ENCODE results near the gene MRPS15.
"Not testable (repeated sequence)": the region's sequence is repeated elsewhere in the genome, so short reads cannot be mapped to it uniquely, and the experiment has no call there.

Gene MRPS15

DNA sequence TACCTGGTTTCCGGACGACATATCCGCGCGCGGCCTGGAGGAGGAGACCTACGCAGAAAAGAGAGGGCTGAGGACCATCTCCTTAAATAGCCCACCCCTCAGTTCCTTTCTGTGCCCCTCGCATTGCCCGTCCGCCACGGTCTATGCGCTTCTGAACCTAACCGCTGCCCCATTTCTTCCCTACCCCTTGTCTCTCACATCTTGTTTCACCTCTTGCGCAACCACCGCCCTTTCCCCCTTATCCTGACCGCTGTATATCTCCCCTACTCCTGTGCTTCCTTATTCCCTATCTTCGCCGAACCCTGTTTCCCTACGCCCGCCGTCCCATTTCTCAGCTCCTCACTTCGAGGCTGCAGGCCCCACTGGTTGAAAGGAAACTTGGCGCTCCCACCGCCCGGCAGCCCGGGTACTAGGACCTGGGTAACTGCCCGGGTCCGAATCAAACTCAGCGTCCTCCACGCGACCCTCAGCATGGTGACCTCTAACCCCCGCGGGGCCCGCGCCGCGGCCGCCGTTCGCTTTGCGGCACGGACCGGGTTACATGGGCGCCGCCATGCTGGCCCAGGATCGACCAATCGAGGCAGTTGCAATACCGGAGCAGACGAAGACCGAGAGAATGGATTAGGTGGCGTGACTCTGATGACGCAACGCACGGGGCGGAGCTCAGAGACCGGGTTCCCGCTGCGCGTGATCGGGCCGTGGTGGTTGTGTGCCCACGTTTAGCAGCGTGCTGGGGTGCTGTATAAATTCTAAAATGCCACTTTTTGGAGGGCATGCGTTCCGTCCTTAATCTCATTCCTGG is at the start of gene MRPS15:
MRPS15 (minus strand) TSS at position 582 of the 802 bp plus-strand sequence; CDS start at position 473, 109 bp downstream.
- Histone ChIP-seq H3K27me3 (ENCODE audit: insufficient read depth, low read length) (no peaks in the 10 kb centered on the region), H3K4me1 (ENCODE audit: insufficient read depth, low read length) (peaks cover 4% of the 10 kb centered on the region), H3K4me3 (ENCODE audit: low read length) (peak within 1 kb of the TSS; percentile 62), H2AFZ (ENCODE audit: low read depth, low read length) (peak within 1 kb of the TSS; percentile 47), H3K9me3 (ENCODE audit: low read length) (no peaks in the 10 kb centered on the region), H3K36me3 (ENCODE audit: insufficient read depth, low read length) (peaks cover 29% of the 10 kb centered on the region)

DNA sequence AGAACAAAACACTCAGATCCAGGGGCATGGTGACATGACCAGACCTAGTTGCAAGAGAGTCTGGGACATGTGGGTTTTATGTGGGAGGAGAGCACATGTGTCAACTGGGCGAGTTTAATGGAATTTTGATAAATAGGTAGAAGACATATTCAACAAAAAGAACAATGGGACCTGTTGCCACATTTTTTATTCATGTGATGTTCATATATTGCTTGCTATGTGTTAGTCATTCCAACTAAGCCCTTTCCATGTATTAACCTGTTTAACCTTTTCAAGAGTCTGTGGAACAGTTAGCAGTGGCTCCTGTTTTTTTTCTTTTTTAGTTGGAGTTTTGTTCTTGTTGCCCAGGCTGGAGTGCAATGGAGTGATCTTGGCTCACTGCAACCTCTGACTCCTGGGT is 48.7 kb upstream of the MRPS15 start:
- no peaks in the 10 kb centered on the region for H3K9me3 ChIP-seq (ENCODE audit: low read length)
- no peak overlapping the region for H3K4me3 ChIP-seq (ENCODE audit: low read length)
- H3K36me3 ChIP-seq (ENCODE audit: insufficient read depth, low read length), result no peaks in the 10 kb centered on the region
- no peaks in the 10 kb centered on the region for H3K4me1 ChIP-seq (ENCODE audit: insufficient read depth, low read length)
- H3K27me3 ChIP-seq (ENCODE audit: insufficient read depth, low read length), result peaks cover 4% of the 10 kb centered on the region
- no peak overlapping the region for H2AFZ ChIP-seq (ENCODE audit: low read depth, low read length)

GRCh38 chr1:36511804-36512798 is 47.9 kb upstream of the MRPS15 start:
- Histone ChIP-seq H2AFZ (ENCODE audit: low read depth, low read length) (no peak overlapping the region), H3K36me3 (ENCODE audit: insufficient read depth, low read length) (no peaks in the 10 kb centered on the region)

GRCh38 chr1:36511220-36511619 is 47.0 kb upstream of the MRPS15 start:
- H2AFZ ChIP-seq (ENCODE audit: low read depth, low read length); H3K9me3 ChIP-seq (ENCODE audit: low read length); H3K36me3 ChIP-seq (ENCODE audit: insufficient read depth, low read length); H3K4me1 ChIP-seq (ENCODE audit: insufficient read depth, low read length); H3K4me3 ChIP-seq (ENCODE audit: low read length); H3K27me3 ChIP-seq (ENCODE audit: insufficient read depth, low read length): not testable (repeated sequence)

More at GRCh38 chr1:36511804-36512798, 47.9 kb upstream of the MRPS15 start:
- Histone ChIP-seq H3K27me3 (ENCODE audit: insufficient read depth, low read length) (no peaks in the 10 kb centered on the region), H3K9me3 (ENCODE audit: low read length) (no peaks in the 10 kb centered on the region), H3K4me3 (ENCODE audit: low read length) (no peak overlapping the region), H3K4me1 (ENCODE audit: insufficient read depth, low read length) (no peaks in the 10 kb centered on the region)

GRCh38 chr1:36510418-36510817 is 46.2 kb upstream of the MRPS15 start:
- no peak overlapping the region for H3K4me3 ChIP-seq (ENCODE audit: low read length)
- no peak overlapping the region for H2AFZ ChIP-seq (ENCODE audit: low read depth, low read length)
- H3K27me3 ChIP-seq (ENCODE audit: insufficient read depth, low read length), result no peaks in the 10 kb centered on the region
- no peaks in the 10 kb centered on the region for H3K4me1 ChIP-seq (ENCODE audit: insufficient read depth, low read length)
- H3K36me3 ChIP-seq (ENCODE audit: insufficient read depth, low read length), result no peaks in the 10 kb centered on the region
- H3K9me3 ChIP-seq (ENCODE audit: low read length), result no peaks in the 10 kb centered on the region

DNA sequence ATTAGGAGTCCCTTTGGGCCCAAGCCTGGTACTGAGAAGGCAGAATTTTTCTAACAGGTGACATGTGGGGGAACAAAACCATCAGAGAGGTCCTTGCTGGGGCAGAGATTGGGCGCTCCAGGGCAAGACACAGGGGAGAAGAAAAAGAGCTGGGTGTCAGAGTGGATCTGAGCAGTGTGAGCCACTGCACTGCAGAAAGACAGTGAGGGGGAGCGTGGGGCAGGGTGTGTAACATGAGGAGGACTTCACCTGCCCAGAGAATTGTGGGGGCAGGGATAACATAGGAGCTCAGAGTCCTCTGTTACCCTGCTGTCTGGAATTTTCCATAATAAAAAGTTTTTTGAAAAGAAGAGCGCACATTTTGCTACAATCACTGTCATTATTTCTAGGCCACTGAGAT is 44.1 kb upstream of the MRPS15 start:
- Histone ChIP-seq H3K36me3 (ENCODE audit: insufficient read depth, low read length) (no peaks in the 10 kb centered on the region), H3K9me3 (ENCODE audit: low read length) (no peaks in the 10 kb centered on the region), H2AFZ (ENCODE audit: low read depth, low read length) (no peak overlapping the region), H3K4me1 (ENCODE audit: insufficient read depth, low read length) (no peaks in the 10 kb centered on the region), H3K27me3 (ENCODE audit: insufficient read depth, low read length) (peaks cover 4% of the 10 kb centered on the region), H3K4me3 (ENCODE audit: low read length) (no peak overlapping the region)

- Histone ChIP-seq H3K9me3 (ENCODE audit: low read length) (no peaks in the 10 kb centered on the region), H2AFZ (ENCODE audit: low read depth, low read length) (no peak overlapping the region), H3K4me3 (ENCODE audit: low read length) (no peak overlapping the region), H3K27me3 (ENCODE audit: insufficient read depth, low read length) (peaks cover 4% of the 10 kb centered on the region), H3K36me3 (ENCODE audit: insufficient read depth, low read length) (no peaks in the 10 kb centered on the region), H3K4me1 (ENCODE audit: insufficient read depth, low read length) (no peaks in the 10 kb centered on the region)
Observed at GRCh38 chr1:36506276-36506920, 42.2 kb upstream of the MRPS15 start.

DNA sequence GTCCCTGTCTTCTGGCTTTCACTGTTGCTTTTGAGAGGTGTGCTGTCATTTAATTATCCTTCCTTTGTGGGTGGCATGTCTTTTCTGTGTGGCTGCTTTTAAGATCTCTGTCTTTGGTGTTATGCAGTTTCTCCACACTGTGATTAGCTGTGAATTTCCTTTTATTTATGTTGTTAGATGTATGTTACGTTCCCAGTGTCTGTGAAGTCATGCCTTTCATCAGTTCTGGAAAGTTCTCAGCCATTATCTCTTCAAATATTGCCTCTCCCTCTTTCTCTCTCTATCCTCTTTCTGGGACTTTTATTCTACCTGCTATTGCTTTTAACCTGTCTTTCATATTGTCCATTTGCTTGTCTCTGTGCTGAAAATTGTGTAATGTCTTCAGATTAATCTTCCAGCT is 39.5 kb upstream of the MRPS15 start:
- H3K36me3 ChIP-seq (ENCODE audit: insufficient read depth, low read length), result no peaks in the 10 kb centered on the region
- no peak overlapping the region for H2AFZ ChIP-seq (ENCODE audit: low read depth, low read length)
- H3K9me3 ChIP-seq (ENCODE audit: low read length), result no peaks in the 10 kb centered on the region
- H3K4me1 ChIP-seq (ENCODE audit: insufficient read depth, low read length), result no peaks in the 10 kb centered on the region
- peaks cover 4% of the 10 kb centered on the region for H3K27me3 ChIP-seq (ENCODE audit: insufficient read depth, low read length)
- H3K4me3 ChIP-seq (ENCODE audit: low read length), result no peak overlapping the region

DNA sequence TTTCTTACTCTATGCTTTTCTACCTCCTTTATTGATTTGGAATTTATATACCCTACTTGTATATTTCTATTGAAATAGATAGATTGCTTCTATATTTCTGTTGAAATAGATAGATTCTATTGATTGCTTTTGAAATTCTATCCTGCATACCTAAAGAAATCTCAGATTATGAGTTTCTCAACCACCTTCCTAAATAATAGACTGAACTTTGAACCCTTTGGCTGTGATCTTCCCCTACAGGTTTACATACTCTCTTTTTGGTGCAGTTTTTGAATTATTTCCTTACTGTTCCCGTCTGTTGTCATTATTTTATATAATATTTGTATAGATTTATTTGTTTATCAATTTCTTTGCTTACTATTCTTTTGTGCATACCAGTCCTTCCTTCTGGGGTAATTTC is 39.0 kb upstream of the MRPS15 start:
- Histone ChIP-seq H3K27me3 (ENCODE audit: insufficient read depth, low read length) (peaks cover 4% of the 10 kb centered on the region), H3K4me1 (ENCODE audit: insufficient read depth, low read length) (no peaks in the 10 kb centered on the region), H3K4me3 (ENCODE audit: low read length) (no peak overlapping the region), H2AFZ (ENCODE audit: low read depth, low read length) (no peak overlapping the region), H3K9me3 (ENCODE audit: low read length) (no peaks in the 10 kb centered on the region), H3K36me3 (ENCODE audit: insufficient read depth, low read length) (no peaks in the 10 kb centered on the region)

DNA sequence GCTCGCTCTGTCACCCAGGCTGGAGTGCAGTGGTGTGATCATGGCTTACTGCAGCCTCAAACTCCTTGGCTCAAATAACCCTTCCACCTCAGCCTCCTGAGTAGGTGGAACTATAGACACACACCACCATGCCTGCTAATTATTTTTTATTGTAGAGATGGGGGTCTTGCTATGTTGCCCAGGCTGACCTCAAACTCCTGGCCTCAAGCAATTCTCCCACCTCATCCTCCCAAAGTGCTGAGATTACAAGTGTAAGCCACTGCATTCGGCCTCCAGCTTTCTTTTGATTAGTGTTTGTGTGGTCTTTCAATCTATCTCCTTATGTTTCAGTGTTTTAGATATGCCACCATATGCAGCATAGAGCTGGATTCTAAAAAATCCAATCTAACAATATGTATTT is 38.4 kb upstream of the MRPS15 start:
- no peak overlapping the region for H2AFZ ChIP-seq (ENCODE audit: low read depth, low read length)

GRCh38 chr1:36501911-36502310 is 37.7 kb upstream of the MRPS15 start:
- not testable (repeated sequence) for H3K36me3 ChIP-seq (ENCODE audit: insufficient read depth, low read length); H3K9me3 ChIP-seq (ENCODE audit: low read length); H2AFZ ChIP-seq (ENCODE audit: low read depth, low read length); H3K27me3 ChIP-seq (ENCODE audit: insufficient read depth, low read length); H3K4me3 ChIP-seq (ENCODE audit: low read length); H3K4me1 ChIP-seq (ENCODE audit: insufficient read depth, low read length)

More for the DNA sequence above, 38.4 kb upstream of the MRPS15 start:
- Histone ChIP-seq H3K4me3 (ENCODE audit: low read length) (no peak overlapping the region), H3K36me3 (ENCODE audit: insufficient read depth, low read length) (no peaks in the 10 kb centered on the region), H3K9me3 (ENCODE audit: low read length) (no peaks in the 10 kb centered on the region), H3K27me3 (ENCODE audit: insufficient read depth, low read length) (peaks cover 4% of the 10 kb centered on the region), H3K4me1 (ENCODE audit: insufficient read depth, low read length) (no peaks in the 10 kb centered on the region)

DNA sequence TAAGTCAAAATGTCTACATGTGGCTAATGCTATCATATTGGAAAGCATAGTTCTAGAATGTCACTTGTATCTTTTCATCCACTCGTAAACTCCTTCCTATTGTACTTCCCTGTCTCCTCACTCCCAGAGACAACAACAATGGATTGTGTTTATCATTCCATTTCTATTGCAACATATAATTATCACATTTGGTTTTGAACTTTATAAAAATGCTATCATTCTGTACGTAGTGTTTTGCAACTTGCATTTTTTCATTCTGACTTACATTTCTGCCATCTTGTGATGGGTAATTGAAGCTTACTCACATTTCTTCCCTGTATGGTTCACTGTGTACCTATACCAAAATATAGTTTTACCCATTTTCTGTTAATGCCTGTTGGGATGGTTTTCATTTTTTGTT is 33.0 kb upstream of the MRPS15 start:
- Histone ChIP-seq H3K4me3 (ENCODE audit: low read length) (no peak overlapping the region), H3K9me3 (ENCODE audit: low read length) (no peaks in the 10 kb centered on the region), H2AFZ (ENCODE audit: low read depth, low read length) (no peak overlapping the region), H3K27me3 (ENCODE audit: insufficient read depth, low read length) (peaks cover 10% of the 10 kb centered on the region), H3K36me3 (ENCODE audit: insufficient read depth, low read length) (no peaks in the 10 kb centered on the region), H3K4me1 (ENCODE audit: insufficient read depth, low read length) (no peaks in the 10 kb centered on the region)

DNA sequence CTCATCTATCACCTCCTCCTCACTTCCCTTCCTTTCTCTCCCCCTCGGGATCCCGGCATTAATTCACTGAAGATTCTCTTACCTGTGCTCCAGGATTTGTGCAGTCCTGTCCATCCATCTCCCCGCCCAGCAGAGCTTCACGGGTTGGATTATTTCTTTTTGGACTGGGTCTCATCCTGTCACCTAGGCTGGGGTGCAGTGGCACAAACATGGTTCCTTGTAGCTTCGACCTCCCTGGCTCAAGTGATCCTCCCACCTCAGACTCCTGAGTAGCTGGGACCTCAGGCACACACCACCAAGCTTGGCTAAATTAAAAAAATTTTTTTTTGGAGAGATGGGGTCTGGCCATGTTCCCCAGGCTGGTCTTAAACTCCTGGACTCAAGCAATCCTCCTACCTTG is 30.8 kb upstream of the MRPS15 start:
- Histone ChIP-seq H3K9me3 (ENCODE audit: low read length) (no peaks in the 10 kb centered on the region), H2AFZ (ENCODE audit: low read depth, low read length) (no peak overlapping the region), H3K36me3 (ENCODE audit: insufficient read depth, low read length) (no peaks in the 10 kb centered on the region), H3K27me3 (ENCODE audit: insufficient read depth, low read length) (peaks cover 12% of the 10 kb centered on the region), H3K4me1 (ENCODE audit: insufficient read depth, low read length) (no peaks in the 10 kb centered on the region), H3K4me3 (ENCODE audit: low read length) (no peak overlapping the region)

Measured in neuron (in vitro differentiated cells).